Amniotic epithelial cell (primary cell): ENCODE results near the gene CDKAL1.
"Not testable (repeated sequence)": the region's sequence is repeated elsewhere in the genome, so short reads cannot be mapped to it uniquely, and the experiment has no call there.

Experiments used
- DNase-seq: peaks from one replicate; pipeline ENCODE4 v3.0.0-alpha.2; 2010; ENCODE audit warnings: low read depth

The CDKAL1 gene

DNA sequence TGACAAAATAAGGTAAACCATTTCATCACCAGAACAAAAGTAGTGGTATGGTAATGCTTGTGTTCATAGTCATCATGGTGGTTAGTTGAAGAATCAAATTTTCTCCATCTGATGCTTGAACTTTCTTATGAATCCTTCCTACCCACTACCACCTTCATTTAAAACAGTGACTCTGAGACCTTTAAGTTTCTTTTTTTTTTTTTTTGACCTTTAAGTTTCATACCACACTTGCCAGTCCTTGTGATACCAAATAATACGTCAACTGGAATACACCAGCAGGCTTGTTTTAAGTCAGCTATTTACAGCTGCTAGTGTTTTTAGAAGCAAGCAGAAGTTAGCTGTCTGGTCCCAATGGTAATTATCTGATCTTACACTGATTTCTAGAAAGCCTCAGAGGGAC is 645.9 kb downstream of the CDKAL1 start:
- DNase-seq: no peak

GRCh38 chr6:21180800-21181337 is 646.6 kb downstream of the CDKAL1 start:
- no peak for DNase-seq

GRCh38 chr6:21181866-21182265 is 647.6 kb downstream of the CDKAL1 start:
- no peak for DNase-seq

DNA sequence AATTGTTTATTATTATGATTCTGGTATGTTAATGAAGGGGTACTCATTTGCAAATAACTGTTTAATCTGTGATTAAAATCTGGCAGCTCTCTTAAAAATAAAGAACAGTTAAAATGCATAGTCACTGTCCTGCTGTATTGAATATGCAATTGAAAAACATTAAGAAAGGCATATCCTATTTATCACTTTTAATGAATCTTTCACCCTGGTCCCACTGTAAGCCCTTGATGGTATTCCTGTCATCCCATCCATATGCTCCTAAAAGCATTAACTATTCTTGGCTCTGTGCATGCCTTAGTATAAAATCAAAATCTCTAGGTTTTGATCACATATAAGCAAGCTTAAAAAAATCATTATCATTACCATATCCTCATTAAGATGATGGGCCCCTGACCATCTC is 648.3 kb downstream of the CDKAL1 start:
- no peak for DNase-seq

GRCh38 chr6:21185861-21186478 is 651.7 kb downstream of the CDKAL1 start:
- DNase-seq: no peak

- DNase-seq: no peak
Measured at GRCh38 chr6:21186479-21187055, 652.3 kb downstream of the CDKAL1 start.

DNA sequence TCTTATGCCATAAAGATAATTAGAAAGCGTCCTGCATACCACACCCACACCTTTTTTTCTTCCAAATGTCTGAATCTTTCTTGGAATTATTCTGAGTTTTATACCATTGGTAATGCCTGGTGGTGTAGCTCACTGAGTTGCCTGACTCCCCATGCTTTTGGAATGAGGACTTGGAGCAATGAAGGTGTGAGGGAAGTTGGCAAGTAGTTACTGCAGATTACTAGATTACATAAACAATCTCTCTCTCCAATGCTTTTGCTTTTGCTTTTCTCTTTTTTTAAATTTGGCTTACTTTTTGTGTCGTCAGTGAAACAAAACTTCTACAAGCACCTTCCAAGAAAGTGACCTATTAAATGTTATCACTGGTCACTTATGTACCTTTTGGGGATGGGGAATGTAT is 653.2 kb downstream of the CDKAL1 start:
- no peak for DNase-seq

GRCh38 chr6:21188505-21189223 is 654.4 kb downstream of the CDKAL1 start:
- DNase-seq: no peak

DNA sequence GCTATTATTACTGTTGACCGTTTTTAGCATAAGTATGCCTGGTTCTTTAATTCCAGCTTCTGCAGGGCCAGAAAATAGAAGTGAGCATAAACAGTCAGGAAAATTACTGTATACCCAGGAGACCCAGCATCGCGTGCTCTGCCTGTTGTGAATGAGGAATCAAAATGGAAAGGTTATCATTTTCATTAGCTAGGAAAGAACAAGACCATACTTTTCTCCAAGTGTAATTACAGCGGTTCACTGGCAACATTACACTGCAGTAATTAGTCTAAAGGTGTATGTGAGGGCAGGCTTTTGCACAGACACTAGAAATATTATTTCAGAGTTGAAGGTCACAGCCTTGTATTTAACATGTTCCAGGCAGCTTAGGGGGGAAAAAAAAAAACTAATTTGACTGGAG is 655.5 kb downstream of the CDKAL1 start:
- DNase-seq: no peak

DNA sequence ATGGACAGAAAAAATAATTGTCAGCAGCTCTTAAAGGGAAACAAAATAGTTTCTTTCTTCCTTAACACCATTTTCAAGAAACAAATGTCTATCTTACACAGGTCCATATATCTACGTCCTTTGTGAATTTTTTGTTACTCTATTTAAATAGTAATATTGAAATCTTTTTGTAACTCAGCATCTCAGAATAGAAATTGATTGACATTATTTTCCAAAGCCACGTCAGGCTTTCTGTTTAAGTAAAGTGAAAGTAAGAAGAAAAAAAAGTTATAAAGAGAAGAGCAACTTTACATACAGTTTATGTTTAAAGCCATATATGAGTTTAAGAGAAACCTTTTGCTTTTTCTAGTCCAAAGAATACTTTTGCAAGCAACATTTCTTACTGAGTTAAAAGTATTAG is 656.4 kb downstream of the CDKAL1 start:
- no peak for DNase-seq

- DNase-seq: no peak
Measured at GRCh38 chr6:21193790-21194475, 659.7 kb downstream of the CDKAL1 start.

DNA sequence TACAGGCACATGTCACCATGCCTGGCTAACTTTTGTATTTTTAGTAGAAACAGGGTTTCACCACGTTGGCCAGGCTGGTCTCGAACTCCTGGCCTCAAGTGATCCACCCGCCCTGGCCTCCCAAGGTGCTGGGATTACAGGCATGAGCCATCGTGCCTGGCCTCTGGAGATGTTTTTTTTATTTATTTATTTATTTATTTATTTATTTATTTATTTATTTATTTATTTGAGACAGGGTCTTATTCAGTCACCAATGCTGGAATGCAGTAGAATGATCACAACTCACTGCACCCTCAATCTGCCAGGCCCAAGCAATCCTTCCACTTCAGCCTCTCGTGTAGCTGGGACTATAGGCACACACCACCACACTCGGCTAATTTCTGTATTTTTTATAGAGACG is 661.0 kb downstream of the CDKAL1 start:
- not testable (repeated sequence) for DNase-seq

DNA sequence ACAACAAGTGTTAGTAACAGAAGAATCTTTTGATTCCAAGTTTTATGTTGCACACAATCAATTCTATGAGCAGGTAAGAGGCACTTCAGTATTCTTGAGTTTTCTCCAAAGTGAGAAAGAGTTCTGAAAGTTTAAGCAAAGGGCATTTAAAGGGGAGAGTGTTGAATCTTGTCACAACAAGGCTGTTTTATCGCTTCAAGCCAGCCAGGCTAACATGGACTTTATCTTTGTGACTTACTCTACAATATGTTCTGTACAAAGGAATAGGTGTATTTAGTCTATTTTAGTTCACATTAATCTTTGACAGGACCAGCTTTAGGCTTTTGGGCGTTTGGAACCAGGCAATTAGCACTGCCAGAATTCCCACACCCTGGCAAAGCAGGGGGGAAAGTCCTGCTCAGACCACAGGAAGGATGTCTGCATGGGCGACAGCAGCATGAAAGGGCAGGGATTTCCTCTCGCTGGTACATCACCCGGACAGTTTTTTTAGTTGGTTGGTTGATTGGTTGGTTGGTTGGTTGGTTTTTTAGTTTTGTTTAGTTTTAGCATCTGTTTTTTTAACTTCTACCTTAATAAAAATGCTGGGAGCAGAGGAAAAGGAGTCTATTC is 663.9 kb downstream of the CDKAL1 start:
- no peak for DNase-seq

GRCh38 chr6:21199262-21199661 is 665.0 kb downstream of the CDKAL1 start:
- DNase-seq: no peak

DNA sequence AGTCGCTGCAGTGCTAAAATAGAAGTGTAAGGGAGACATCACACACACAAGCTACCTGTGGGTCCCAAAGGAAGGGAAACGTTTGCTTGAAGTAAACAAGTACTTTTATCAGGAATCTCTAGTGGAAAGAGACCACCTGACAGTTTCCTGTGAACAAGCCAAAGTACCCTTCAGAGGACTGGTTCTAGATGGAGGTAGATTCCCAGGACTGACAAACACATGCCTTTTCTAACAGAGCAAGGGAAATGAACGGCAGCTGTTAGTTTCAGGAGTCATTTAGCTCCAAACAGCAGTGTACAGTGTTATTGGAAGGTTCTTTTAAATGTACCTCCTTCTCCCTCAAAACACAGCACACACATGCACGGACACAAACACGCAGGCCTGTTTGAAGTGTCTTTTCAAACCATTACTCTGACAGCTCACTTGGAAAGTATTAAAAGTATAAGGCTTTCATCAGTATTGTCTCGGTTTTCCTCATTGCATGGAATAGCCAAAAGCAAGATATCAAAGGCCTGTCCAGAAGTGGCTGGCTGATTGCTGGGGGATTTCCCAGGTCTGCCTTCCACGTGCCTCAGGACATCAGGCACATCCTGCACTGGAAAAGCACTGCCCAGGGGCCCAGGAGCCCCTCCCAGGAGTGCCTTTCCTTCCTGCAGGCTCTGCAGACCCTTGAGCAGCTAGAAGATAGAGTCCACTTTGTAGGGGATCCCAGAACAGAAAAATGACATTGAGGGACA is 666.0 kb downstream of the CDKAL1 start:
- no peak for DNase-seq

GRCh38 chr6:21201187-21201586 is 666.9 kb downstream of the CDKAL1 start:
- DNase-seq: no peak

DNA sequence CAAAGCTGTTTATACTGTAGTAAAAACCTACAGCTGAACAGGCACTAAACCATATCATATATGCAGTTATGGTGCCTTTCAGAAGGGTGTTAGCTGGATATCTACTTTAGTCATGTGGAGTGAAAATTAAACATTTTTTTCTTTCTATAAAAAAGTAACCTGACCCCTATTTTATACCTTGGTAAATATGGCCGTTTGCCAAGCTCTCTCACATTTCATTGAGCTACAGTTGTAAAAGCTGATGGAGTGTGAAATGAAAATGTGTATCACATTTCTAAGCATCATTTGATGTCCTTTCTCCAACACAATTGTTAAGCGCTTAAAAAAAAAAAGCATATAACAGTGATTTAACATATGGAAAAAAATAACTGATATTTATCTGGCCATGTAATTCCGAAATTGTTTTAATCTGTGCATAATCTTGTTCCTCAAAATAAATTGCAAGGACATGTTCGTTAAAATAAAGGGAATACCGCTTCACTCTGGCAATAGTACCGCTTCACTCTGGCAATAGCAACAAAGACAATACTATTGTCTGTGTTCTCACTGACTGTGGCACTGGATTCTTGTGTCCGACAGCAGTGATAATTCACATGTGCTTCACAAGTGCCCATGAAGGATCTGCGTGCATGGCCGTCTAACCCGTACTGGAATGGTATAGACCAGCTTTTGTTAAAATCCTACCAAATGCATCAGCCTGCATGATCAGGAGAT is 667.5 kb downstream of the CDKAL1 start:
- DNase-seq: no peak

DNA sequence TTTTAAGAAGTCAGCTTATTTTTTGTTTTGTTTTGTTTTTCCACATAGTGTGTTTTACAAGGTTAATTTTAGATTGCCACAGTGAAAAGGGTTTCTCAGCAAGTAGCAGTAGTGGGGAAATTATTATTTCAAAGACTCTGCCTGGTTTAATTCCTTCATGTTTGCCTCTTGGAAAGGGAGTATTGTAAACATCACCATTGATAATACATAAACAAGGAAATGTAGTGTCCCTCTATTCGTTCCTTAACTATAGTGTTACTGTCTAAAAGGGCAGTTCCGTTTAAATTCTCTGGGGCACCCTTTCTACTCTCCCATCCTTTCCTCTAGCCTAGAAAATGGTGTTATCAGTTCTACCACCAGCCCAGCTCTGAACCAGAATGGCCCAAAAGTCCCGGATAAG is 668.3 kb downstream of the CDKAL1 start:
- DNase-seq: no peak

GRCh38 chr6:21204951-21205350 is 670.7 kb downstream of the CDKAL1 start:
- no peak for DNase-seq

- no peak for DNase-seq
Measured at GRCh38 chr6:21208081-21208795, 674.0 kb downstream of the CDKAL1 start.
